ENCODE measurements around the gene RWDD3.

The RWDD3 gene

DNA sequence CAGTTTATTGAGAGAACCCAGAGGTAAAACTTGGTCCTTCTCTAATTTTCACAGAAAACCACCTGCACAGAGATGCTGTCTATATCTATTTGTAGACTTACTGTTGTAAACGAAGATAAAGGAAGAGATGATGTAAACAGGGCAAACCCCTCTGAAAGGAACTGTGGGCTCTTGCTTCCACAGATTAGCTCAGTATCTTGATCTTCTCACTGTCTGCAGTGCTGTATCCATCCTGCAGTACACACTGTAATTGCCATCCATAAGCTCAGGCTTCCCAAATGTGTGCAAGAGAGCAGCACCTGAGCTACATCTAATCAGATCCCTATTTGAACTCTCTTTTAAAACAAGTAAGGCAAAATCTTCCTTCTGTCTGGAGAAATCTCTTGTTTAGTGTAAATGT is 16.6 kb upstream of the RWDD3 start:
- DNase-seq (ENCODE audit: extremely low spot score): no peak
- ChIA-PET POLR2A (no interaction called here), CTCF (no interaction called here)
- TF ChIP-seq ARNT (IDR thresholded peaks at IDR 0.05) (no peak), SP1 (IDR thresholded peaks at IDR 0.05) (no peak)

DNA sequence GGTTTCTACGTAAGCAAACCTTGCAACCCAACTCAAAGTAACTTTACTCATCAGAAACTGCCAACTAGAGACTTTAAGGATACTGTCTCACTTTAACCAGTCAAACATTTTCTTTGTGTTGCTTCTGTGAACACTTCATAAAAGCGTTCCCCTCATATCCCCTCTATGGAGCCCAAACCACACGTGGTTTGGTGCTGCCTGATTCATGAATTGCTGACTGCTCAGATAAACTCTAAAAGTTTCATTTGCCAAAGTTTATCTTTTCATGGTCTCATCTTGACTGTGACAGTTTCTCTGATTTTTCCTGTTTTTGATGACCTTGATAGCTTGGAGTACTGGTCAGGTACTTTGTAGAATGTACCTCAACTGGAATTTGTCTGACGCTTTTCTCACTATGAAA is 14.6 kb upstream of the RWDD3 start:
- POLR2A ChIA-PET: no interaction called here
- TF ChIP-seq HDGF (IDR thresholded peaks at IDR 0.05; ENCODE audit: borderline replicate concordance): no peak
- no peak for TF ChIP-seq FOXM1 (IDR thresholded peaks at IDR 0.05; ENCODE audit: borderline replicate concordance)
- TF ChIP-seq SP1 (IDR thresholded peaks at IDR 0.05): no peak
- no peak for TF ChIP-seq FOXA1 (IDR thresholded peaks at IDR 0.05)
- TF ChIP-seq LEF1 (IDR thresholded peaks at IDR 0.05; ENCODE audit: borderline replicate concordance): no peak
- TF ChIP-seq L3MBTL2 (conservative IDR thresholded peaks at IDR 0.05): no peak
- no peak for TF ChIP-seq FOXK2 (IDR thresholded peaks at IDR 0.05)
- no peak for TF ChIP-seq ZNF384 (IDR thresholded peaks at IDR 0.05)
- TF ChIP-seq TARDBP (IDR thresholded peaks at IDR 0.05): no peak
- DNase-seq (ENCODE audit: extremely low spot score): no peak
- CTCF ChIA-PET: no interaction called here

DNA sequence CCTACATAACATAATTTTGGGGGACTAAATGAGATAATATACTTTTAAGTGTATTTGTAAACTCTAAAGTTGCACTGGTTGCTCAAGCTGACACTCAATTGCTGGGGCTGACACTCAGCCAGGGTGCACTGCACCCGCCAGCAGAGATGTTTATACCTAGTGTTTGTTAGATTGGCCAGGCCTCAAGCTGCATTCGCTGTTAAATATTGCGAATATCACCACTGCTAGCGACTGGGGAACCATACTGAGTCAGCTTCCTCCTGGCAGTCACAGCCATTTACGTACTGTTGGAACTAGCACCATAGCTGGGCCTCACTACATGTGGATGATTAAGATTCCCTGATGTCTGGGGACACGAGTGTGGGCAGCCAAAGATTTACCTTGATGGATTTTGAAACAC is 12.7 kb upstream of the RWDD3 start:
- ChIA-PET CTCF (no interaction called here), POLR2A (interaction anchor here (0.7 to 1.0 kb wide), 2 partner anchors 12 to 453 kb away, joined by 3 read pairs; partner anchors contain the start of gene RWDD3)
- TF ChIP-seq NFRKB (IDR thresholded peaks at IDR 0.05): no peak
- no peak for TF ChIP-seq CTBP1 (IDR thresholded peaks at IDR 0.05; ENCODE audit: borderline replicate concordance)
- TF ChIP-seq FOXM1 (IDR thresholded peaks at IDR 0.05; ENCODE audit: borderline replicate concordance): no peak
- DNase-seq (ENCODE audit: extremely low spot score): no peak

DNA sequence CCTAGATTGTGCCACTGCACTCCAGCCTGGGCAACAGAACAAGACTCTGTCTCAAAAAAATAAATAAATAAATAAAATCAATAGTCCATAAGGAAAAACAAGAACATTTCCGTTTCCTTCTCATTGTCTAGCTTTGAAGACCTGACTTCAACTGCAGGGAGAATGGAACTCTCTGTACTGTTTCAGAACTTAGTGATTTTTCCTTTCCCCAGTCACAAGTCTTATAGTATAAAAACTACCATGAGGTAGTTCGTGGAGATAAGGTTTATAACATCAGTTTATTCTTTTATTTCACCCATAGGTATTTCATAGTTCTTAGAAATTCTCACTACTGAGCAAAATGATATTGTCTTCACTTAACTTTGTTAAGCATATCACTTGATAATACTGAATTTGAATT is 11.4 kb upstream of the RWDD3 start:
- DNase-seq (ENCODE audit: extremely low spot score): no peak
- ChIA-PET CTCF (interaction anchor here (1.4 to 2.4 kb wide), 2 partner anchors 11 to 138 kb away, joined by 6 to 15 read pairs; partner anchors contain the start of gene RWDD3), POLR2A (no interaction called here)
- no peak for TF ChIP-seq SP1 (IDR thresholded peaks at IDR 0.05)
- TF ChIP-seq, protein P1, sequence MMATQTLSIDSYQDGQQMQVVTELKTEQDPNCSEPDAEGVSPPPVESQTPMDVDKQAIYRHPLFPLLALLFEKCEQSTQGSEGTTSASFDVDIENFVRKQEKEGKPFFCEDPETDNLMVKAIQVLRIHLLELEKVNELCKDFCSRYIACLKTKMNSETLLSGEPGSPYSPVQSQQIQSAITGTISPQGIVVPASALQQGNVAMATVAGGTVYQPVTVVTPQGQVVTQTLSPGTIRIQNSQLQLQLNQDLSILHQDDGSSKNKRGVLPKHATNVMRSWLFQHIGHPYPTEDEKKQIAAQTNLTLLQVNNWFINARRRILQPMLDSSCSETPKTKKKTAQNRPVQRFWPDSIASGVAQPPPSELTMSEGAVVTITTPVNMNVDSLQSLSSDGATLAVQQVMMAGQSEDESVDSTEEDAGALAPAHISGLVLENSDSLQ (IDR thresholded peaks at IDR 0.05): no peak
- no peak for TF ChIP-seq ZNF384 (IDR thresholded peaks at IDR 0.05)
- TF ChIP-seq BHLHE40 (IDR thresholded peaks at IDR 0.05; ENCODE audit: borderline replicate concordance): no peak
- TF ChIP-seq FOXK2 (IDR thresholded peaks at IDR 0.05): no peak
- no peak for TF ChIP-seq CTBP1 (IDR thresholded peaks at IDR 0.05; ENCODE audit: borderline replicate concordance)
- TF ChIP-seq TARDBP (IDR thresholded peaks at IDR 0.05): no peak
- TF ChIP-seq ARNT (IDR thresholded peaks at IDR 0.05): no peak
- no peak for TF ChIP-seq FOXA1 (IDR thresholded peaks at IDR 0.05)
- no peak for TF ChIP-seq L3MBTL2 (conservative IDR thresholded peaks at IDR 0.05)
- no peak for TF ChIP-seq SUZ12 (IDR thresholded peaks at IDR 0.05)
- no peak for TF ChIP-seq FOXM1 (IDR thresholded peaks at IDR 0.05; ENCODE audit: borderline replicate concordance)
- no peak for TF ChIP-seq HDGF (IDR thresholded peaks at IDR 0.05; ENCODE audit: borderline replicate concordance)
- TF ChIP-seq NFRKB (IDR thresholded peaks at IDR 0.05): no peak
- no peak for TF ChIP-seq ELF4 (IDR thresholded peaks at IDR 0.05)
- TF ChIP-seq LEF1 (IDR thresholded peaks at IDR 0.05; ENCODE audit: borderline replicate concordance): no peak

DNA sequence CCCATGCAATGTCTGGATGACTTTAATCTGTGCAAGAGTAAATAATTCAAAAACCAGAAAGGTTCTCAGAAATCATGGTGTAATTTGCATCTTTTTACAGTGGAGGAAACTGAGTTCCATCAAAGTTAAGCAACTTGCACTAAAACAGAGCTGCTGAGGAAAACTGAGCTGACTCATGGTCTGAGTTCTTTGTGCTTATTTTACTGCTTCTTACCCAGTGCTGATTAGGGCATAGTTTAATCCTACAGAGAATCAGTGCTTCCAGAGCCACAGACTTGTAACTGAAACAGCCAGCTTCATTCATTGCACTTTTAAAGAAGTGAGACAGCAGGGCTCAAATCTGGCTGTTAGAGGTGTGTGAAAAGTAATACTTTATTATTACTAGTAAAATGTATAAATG is 10.9 kb upstream of the RWDD3 start:
- DNase-seq (ENCODE audit: extremely low spot score): no peak
- ChIA-PET CTCF (interaction anchor here (0.6 to 2.4 kb wide), 4 partner anchors 11 to 138 kb away, joined by 3 to 15 read pairs (median 4); partner anchors contain the start of gene RWDD3), POLR2A (no interaction called here)
- TF ChIP-seq FOXA1 (IDR thresholded peaks at IDR 0.05) (no peak), LEF1 (IDR thresholded peaks at IDR 0.05; ENCODE audit: borderline replicate concordance) (no peak), FOXM1 (IDR thresholded peaks at IDR 0.05; ENCODE audit: borderline replicate concordance) (no peak), ARNT (IDR thresholded peaks at IDR 0.05) (no peak), L3MBTL2 (conservative IDR thresholded peaks at IDR 0.05) (no peak), BHLHE40 (IDR thresholded peaks at IDR 0.05; ENCODE audit: borderline replicate concordance) (no peak), CTBP1 (IDR thresholded peaks at IDR 0.05; ENCODE audit: borderline replicate concordance) (no peak), ZNF384 (IDR thresholded peaks at IDR 0.05) (no peak)
- TF ChIP-seq, protein P1 (IDR thresholded peaks at IDR 0.05): no peak

DNA sequence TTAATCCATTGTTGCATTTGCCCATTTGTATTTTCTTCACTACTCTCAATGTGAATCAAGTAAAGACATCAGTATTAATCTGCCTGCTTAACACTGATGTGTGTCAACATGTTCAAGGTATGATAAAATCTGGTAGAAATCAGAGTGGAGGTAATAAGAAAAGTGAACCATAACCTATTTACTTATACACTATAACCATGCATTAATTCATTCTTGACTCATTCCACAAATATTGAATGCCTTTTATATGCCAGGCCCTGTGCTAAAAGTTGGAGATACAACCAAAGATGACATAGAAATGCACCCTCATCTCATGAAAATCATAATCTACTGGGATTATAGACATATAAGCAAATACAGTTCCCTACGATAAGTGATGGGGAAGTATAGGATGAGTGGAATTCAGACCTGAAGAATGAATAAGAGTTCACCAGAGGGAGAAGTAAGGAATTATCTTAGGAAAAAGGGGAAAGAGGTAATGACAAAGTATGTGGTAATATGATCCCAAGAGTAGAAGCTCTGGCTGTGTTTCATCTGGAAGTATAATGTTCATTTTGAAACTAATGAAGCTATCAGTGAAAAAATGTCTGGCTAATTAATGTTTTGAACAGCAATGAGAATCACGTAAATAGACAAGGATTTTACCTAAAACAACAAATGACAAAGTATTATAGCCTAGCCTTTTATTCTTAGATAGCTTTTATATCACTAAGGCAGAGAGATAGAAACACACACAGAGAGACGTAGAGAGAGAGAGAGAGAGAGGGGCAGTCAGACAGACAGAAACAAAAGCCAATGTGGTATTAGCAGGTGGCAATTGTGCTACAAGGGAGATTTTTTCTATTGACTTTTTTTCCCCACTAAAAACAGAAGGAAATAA is 7.0 kb upstream of the RWDD3 start:
- ChIA-PET POLR2A (no interaction called here), CTCF (interaction anchor here (0.6 to 0.7 kb wide), 3 partner anchors 31 to 1815 kb away, joined by 3 to 4 read pairs (median 3); no protein-coding TSS in a partner anchor)
- TF ChIP-seq SP1 (IDR thresholded peaks at IDR 0.05) (no peak), NFRKB (IDR thresholded peaks at IDR 0.05) (no peak)
- DNase-seq (ENCODE audit: extremely low spot score): no peak

DNA sequence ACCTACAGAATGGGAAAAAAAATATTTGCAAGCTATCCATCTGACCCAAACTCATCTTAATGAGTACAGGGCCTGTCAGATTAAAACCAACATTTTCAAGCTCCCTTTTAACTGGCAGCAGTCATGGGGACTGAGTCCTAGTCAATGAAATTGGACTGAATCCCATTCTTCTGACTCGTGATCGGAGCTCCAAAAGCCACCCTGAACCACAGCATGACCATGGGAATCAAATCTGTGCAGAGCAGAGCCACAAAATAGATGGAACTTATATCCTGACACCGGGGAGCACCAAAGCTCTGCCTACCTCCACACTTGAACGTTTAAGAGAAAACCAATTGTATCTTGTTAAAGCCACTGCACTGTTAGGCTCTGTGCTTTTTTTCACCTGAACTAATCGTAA is 5.0 kb upstream of the RWDD3 start:
- TF ChIP-seq FOXA1 (IDR thresholded peaks at IDR 0.05) (no peak), TARDBP (IDR thresholded peaks at IDR 0.05) (no peak)
- ChIA-PET POLR2A (no interaction called here), CTCF (no interaction called here)
- DNase-seq (ENCODE audit: extremely low spot score): no peak

DNA sequence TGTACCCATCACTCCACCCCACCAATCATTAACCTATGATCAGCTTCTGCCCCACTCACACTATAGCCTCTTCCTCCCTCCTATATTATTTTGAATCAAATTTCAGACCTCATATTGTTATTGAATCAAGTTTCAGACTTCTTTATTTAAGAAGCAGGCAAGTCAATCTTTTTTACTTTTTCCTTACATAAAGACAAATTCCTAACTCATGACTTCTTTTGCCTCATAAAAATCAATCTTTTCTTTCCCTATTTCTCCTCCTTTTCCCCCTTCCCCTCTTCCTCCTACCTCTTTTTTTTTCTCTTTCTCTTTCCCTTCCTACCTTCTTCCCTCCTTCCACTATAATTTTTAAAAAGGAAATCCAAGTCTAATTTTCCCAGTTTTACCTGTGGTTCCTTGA is 4.3 kb upstream of the RWDD3 start:
- ChIA-PET CTCF (no interaction called here), POLR2A (no interaction called here)
- no peak for DNase-seq (ENCODE audit: extremely low spot score)
- TF ChIP-seq BHLHE40 (IDR thresholded peaks at IDR 0.05; ENCODE audit: borderline replicate concordance) (no peak), FOXK2 (IDR thresholded peaks at IDR 0.05) (no peak), ELF4 (IDR thresholded peaks at IDR 0.05) (no peak)

Data from HEK293T (cell line).